NCI-H526 treated with DMSO at 0.1 percent for 48 hours (cell line): ENCODE data around the gene RAB11FIP4.
"Not testable (repeated sequence)": the region's sequence is repeated elsewhere in the genome, so short reads cannot be mapped to it uniquely, and the experiment has no call there.

ENCODE experiments used
- DNase-seq: peaks from one replicate; lab custom pipeline; 2025; lab: John Stamatoyannopoulos, UW

RAB11FIP4 gene

GRCh38 chr17:31431852-31432658 lies 40.6 kb downstream of the RAB11FIP4 start:
- DNase-seq, result no peak

GRCh38 chr17:31433091-31433790 lies 41.8 kb downstream of the RAB11FIP4 start:
- no peak for DNase-seq

- no peak for DNase-seq
Measured at GRCh38 chr17:31433811-31434726, 42.6 kb downstream of the RAB11FIP4 start.

- no peak for DNase-seq
Measured at GRCh38 chr17:31434727-31435050, 43.2 kb downstream of the RAB11FIP4 start.

GRCh38 chr17:31435581-31435980 lies 44.1 kb downstream of the RAB11FIP4 start:
- DNase-seq, result no peak

GRCh38 chr17:31437720-31438400 lies 46.4 kb downstream of the RAB11FIP4 start:
- no peak for DNase-seq

GRCh38 chr17:31439716-31440115 lies 48.2 kb downstream of the RAB11FIP4 start:
- DNase-seq, result no peak

- no peak for DNase-seq
Measured at GRCh38 chr17:31442276-31442675, 50.8 kb downstream of the RAB11FIP4 start.

- DNase-seq, result not testable (repeated sequence)
Measured at GRCh38 chr17:31442856-31443255, 51.4 kb downstream of the RAB11FIP4 start.

- no peak for DNase-seq
Measured at GRCh38 chr17:31443386-31443785, 51.9 kb downstream of the RAB11FIP4 start.

GRCh38 chr17:31444026-31444425 lies 52.6 kb downstream of the RAB11FIP4 start:
- DNase-seq, result no peak

GRCh38 chr17:31446195-31446967 lies 54.9 kb downstream of the RAB11FIP4 start:
- DNase-seq, result no peak

- DNase-seq, result no peak
Measured at GRCh38 chr17:31448467-31449077, 57.1 kb downstream of the RAB11FIP4 start.

GRCh38 chr17:31449111-31449510 lies 57.6 kb downstream of the RAB11FIP4 start:
- DNase-seq, result no peak

GRCh38 chr17:31449746-31450145 lies 58.3 kb downstream of the RAB11FIP4 start:
- DNase-seq, result no peak

GRCh38 chr17:31452101-31452500 lies 60.6 kb downstream of the RAB11FIP4 start:
- DNase-seq, result no peak

- no peak for DNase-seq
Measured at GRCh38 chr17:31452561-31453110, 61.2 kb downstream of the RAB11FIP4 start.

- DNase-seq, result no peak
Measured at GRCh38 chr17:31453896-31454295, 62.4 kb downstream of the RAB11FIP4 start.

- no peak for DNase-seq
Measured at GRCh38 chr17:31456814-31457213, 65.3 kb downstream of the RAB11FIP4 start.
